Prostate gland (tissue), 2 donors: ENCODE measurements around the gene CBR3.

Source experiments
- CTCF ChIP-seq, 4 experiments: fragments of 200-600 bp in 2 of 4; fragments of 450-650 bp in 2 of 4; sonication (generic) in 2 of 4; IDR thresholded peaks; 1 replicate in 3 of 4; 2 replicates in 1 of 4; pipeline ENCODE4 v1.5.1; 2016 to 2019; ENCODE audit warnings: antibody characterized with exemption in 4 of 4, mild to moderate bottlenecking in 2 of 4, moderate library complexity in 2 of 4
- POLR2A ChIP-seq: fragments of 450-650 bp; IDR thresholded peaks from one replicate; pipeline ENCODE4 v1.6.1; 2016; ENCODE audit warnings: antibody characterized with exemption, mild to moderate bottlenecking

DNA sequence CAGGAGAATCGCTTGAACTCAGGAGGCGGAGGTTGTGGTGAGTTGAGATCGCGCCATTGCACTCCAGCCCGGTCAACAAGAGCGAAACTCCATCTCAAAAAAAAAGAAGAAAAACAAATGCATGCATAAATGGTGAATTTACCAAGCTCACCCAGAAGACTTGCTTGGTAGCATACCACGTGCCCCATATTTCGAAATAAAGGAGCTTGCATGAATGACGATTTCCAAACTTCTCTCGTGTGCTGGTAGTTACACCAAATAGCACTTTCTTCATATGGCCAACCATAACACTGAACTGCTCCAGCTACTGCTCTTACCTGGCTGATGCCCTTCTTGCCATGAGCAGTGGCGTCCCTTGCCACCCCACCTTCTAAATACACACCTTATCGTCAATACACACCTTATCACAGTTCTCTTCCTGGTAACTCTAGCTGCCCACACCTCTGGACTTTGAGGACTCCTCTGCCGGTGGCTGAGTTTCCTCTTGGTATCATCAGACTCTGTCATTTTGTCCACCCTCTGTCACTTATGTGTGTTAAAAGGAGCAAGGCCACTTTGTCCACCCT, 24.6 kb downstream of the CBR3 start:
- TF ChIP-seq POLR2A (no peak), CTCF (IDR thresholded peaks at IDR 0.05) (no peak)
